HG03139 (cell line): ENCODE data around the gene GNAZ.

ENCODE experiments used
- ATAC-seq: cut with Tn5 transposase; IDR thresholded peaks from one replicate; pipeline ENCODE4 v1.9.1; 2021; ENCODE audit not compliant: unreplicated experiment

GNAZ gene

DNA sequence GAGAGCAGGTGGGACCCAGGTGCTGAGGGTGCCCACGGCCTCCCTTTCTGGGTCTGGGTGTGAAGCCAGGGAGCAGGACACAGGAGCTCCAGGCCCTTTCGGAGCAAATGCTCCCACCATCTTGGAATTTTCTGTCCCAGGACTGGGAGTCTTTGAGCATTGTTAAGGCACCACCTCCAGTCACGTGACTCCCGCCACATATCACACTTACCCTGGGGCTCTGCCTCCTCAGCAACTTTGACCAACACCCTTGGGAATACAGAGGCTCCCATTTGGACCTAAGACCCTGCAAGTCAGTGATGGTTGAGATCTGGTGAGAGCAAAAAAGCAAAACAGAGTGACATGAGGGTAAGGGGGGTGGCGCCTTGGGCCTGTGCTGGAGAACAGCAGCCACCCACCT, 35.6 kb downstream of the GNAZ start:
- no peak for ATAC-seq

DNA sequence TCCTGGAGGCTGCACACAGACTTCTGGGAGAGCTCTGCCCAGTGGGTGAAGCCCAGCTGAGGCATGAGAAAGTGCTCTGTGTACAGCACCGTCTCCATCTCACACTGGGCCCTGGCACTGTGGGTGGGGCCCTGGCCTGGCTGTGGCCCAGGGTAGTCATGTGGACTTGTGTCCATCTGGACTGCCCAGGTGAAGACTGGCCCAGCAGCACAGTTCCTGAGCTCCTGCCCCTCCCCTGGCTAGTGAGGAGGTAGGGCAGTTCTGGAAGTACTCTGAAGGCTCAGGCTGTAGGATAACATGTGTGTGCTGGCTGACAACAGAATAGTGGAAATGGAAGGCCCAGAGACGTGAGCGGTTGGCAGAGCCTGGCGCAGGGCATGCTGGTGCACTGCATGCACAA, 36.0 kb downstream of the GNAZ start:
- ATAC-seq, result no peak

DNA sequence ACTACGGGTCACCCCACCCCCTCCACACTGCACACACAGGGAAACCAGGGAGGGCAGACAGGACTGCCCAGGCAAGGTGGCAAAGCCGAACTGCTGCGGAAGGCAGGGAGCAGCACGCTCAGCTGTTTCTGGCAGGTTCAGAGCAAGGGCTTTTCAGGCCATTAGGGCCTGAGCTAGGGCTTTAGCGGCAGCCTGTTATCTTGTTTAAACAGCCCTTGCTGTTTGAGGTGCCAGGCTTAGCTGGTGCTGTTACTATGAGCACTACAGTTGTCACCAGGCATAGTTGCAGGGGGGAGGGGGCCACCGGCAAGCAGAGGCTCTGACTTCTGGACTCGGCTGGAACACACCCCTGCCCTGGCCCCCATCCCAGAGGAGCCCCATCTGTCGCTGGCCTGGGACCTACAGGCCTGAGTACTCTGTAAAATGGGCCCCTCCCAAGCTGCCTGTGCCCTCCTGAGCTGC, 36.6 kb downstream of the GNAZ start:
- no peak for ATAC-seq

DNA sequence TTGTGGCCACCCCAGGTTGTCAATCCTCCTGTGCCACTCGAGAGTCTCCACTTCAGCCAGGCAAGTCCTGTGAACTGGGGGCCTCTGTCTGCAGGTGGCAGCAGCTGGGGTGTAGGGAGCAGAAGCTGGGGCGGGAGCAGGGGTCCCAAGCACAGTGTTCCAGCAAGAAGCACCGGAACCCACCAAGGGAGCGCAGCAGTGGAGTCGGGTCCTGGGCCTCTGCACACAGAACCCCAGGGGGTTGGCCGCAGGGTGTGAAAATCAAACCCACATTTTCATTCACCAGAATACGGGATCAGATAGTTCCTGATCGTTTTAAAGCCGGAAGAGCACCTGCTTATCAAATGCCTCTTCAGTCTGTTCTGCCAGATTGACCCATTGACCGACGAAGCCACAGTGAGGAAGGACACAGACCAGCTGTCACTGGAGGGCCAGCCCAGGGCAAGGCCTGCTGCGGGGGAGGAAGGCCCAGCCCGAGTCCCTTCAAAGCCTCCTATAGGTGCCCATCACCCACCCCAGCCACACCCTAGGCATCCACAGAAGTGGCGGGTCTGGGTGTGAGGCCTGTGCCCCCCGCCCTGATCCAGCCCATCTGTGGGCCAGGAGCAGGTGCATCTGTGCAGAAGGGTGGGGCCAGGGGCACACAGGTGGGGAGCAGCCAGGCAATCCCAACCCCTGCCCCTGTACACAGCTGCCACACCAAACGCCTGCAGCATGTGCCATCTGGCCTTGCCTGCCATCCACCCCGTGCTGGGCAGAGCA, 37.3 kb downstream of the GNAZ start:
- no peak for ATAC-seq

DNA sequence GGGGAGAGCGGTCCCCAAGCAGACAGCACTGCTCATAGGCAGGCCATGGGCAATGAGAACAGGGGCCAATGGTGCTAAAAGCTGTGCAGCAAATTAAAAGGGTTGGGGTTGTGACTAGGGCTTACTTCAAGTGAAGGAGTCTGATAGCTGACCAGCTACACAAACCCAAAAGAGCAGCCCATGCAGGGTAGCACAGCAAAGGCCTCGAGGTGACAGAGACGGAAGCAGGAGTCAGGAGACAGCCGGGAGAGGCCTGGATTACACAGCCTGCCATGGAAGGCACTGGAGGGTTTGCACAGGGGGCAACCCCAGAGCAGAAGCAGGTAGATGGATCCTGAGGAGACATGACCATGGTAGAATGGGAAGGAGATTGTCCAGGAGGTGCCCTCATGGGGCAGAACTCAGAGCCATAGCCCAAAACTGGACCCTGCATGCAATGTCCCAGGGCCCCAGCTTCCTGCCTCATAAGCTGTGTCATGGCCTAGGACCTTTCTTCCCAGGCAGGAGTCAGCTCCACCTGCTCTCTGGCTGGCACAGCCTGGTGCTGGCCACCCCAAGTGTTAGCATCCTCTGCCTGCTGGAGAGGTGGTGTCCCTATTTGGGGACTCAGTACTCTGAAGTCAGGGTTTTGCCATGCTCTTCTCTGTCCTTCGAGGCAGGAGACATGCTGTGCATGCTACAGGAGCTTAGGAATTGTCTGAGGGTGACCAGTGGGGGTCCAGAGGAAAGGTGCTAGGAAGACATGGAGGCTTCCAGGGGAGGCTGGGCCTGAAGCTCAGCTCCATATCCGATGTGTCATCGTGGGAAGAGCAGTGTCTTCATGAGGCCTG, 38.1 kb downstream of the GNAZ start:
- no peak for ATAC-seq

DNA sequence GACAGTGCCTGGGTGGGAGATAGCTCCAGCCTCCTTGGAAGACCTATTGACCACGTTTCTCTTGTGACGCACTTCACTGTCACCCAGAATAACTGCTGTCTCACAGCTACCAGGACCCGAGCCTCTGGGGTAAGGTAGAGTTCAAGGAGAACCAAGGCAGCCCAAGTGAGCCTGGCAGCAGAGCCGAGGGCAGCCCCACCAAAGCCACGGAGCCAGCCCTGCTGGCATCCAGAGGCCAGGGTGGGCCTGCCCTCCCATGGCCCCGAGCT, 38.7 kb downstream of the GNAZ start:
- ATAC-seq, result no peak

DNA sequence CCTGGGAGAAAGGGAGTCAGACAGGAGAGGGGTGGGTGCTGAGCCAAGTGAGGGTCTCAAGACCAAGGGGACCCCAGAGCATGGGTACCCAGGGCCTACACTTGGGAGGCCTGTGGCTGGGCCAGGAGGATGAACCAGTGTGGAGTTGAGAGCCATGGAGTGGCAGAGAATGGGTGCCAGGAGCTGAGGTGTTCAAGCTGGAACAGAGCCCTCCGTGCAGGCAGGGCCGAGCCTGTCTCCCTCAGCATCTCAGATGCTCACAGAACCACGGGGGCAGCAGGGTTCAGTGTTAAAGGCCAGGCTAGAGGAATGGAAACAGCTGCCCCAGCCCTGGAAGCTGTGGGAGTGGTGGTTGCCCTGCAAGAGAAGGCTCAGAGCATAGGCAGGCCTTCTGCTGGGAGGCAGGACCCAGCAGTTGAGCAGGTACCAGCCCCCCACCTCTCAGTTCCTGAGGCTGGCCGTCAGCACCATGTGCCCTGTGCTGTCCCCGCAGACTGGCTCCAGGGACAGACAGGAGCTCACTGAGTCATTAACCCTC, 39.2 kb downstream of the GNAZ start:
- ATAC-seq, result no peak

DNA sequence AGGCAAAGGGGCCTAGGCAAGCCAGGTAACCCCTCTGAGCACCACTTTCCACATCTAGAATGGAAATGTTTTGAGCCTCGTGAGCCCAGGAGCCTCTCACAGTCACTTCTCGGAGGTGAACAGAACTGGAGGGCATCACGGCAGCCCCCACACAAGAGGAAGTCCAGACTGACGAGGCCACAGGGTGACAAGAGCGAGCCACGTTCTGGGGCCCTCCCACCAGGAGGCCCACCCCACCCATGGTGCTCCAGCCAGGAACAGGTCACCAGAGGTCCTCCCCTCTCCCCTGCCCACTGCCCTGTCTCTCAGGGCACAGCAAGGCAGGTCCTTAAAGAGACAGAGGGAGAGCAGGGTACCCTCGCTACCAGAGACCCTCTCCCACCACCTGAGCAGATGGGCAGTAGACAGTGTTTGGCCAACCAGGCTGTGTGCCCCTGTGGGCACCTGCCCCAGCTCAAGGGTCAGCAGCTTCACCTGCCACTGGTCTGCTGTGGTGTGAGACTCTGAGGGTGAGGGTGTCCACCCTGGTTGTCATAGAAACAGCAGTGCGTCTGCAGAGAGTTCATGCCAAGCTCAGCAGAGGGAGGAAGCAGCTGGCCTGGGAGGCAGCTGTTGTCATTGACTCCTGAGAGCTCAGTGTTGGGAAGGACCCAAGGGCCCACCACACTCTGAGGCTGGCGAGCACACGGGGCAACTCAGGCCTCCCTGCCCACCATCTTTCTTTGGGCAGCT, 40.0 kb downstream of the GNAZ start:
- ATAC-seq, result no peak

DNA sequence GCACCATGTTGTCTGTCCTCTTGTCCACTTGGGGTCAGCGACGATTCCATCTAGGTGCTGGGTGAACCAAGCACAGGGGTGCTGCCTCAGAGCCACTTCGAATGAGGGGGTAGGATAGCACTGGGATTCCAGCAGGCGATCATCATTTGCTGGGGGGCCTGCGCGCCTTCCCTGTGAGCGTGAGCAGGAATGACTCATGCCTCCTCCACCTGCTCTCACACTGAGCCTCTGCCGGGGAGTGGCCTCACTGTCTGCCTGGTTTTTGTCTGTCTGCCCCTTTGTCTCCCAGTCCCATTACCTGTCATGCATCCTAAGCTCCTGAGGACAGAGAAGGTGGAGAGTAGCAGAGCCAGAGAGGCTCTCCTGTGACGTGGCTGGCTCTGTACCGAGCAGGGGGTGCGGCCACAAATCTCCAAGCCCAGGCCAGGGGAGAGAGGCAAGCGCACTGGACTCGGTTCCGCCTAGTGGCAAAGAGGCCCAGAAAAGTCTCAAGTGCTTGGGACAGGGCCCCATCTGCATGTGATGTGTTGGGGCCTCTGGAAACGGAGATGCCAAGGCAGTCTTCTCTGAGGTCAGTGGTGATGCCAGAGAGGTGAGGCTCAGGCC, 40.7 kb downstream of the GNAZ start:
- ATAC-seq, result no peak

DNA sequence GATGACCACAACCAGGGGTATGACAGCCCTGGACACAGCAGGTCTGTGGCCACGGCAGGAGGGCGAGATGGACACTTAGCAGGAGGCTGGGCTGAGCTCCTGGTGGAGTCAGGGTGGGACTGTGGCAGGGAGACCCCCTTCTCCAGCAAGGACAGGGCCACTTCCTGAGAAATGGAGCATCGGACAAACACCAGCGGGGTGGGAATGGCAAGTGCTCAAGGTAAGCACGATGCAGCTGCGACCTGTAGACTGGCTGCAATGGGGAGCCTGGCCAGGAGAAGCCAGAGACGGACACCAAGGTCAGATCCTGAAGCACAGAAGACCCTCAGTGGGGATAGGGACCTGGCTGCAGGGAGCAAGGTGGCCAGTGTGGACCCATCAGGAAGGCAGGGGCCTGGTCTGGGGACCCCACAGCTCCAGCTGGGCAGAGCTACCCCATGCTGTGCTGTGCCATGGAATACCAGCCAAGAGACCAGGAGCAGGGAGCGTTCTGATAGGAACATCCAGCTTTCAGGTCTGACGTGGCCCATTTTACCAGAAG, 42.2 kb downstream of the GNAZ start:
- ATAC-seq, result no peak

DNA sequence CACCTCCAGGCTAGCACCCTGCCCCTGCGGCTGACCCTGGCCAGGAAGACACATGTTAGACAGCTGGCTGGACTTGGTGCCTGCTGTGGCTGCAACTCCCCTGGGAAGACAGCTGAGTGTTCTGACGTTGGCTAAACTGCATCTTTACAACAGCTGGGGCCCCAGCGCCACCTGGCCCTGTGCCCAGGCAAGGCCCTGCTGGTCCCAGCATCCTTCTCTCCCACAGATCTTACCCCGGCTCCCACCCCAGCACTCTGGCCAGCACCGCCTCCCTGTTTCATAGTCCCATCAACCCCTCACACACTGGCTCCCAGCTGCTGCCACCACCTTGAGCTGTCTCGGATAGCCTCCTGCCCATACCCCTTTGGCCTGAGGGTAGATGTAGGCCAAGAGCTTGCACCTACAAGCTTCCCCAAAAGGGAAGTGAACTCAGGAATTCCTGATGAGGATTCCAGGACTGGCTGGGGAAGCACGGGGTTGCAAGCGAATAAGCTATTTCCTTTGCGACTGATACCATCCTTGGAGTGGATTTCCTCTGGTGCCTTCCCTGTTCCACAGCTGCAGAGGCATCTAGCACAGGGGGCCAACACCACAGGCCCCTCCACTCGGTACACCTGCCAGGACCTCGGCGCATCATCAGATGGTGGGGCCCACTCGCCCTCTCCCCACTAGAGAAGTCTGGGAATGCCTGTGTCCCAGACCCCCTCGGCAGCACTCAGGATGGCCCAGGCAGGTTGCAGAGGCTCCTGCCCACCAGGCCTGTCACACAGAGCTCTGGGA, 42.9 kb downstream of the GNAZ start:
- no peak for ATAC-seq

DNA sequence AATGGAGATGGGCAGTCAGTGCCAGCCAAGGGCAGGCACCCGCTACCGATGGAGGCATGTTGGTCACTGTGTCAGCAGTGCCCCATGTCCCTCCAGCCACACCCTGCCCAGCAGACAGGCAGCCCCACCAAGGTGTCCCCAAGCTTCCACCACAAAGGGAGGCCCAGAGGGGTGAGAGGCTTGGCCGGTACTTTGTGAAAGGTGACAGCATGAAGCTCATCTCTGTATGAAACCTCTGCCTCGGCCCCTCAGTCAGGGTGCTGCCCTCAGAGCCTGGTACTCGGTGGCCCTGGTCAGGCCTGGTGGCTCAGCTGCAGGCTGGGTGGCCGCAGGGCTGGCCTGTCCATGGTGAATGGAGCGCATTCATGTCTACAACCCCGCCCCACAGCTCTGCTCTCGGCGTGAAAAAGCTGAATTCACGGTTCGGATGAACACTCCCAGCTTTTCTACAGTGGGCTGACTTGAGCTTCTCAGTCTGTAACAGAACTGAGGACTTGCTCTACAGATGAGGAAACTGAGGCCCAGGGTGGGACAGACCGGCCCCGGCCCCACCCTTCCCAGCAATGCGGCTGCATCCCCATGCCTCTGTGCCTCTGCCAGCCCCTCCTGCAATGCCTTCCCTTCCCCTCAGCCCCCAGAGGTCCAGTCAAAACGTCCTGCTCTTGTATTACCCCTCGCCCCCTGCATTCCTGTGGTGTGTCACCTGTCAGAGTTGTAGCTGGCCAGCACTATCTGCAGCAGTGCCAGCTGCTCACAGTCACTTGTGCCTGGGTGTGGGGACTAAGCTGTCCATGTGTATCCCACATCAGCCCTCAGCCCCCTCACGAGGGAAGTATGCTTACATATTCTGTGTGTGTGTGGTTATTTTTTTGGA, 43.8 kb downstream of the GNAZ start:
- no peak for ATAC-seq

DNA sequence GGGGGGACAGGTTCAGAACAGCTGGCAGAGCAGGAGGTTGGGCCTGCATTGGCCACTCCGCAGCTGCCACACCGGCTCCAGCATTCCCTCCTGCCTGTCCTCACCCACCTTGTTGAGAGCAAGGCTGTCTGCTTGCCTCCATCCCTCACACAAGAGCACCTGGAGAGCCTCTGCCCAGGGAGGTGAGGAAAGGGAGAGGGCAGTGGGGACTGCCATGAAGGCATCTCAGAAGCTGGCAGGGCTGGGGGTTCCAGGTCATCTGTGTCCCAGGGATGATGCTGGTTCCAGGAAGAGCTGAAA, 44.4 kb downstream of the GNAZ start:
- no peak for ATAC-seq

DNA sequence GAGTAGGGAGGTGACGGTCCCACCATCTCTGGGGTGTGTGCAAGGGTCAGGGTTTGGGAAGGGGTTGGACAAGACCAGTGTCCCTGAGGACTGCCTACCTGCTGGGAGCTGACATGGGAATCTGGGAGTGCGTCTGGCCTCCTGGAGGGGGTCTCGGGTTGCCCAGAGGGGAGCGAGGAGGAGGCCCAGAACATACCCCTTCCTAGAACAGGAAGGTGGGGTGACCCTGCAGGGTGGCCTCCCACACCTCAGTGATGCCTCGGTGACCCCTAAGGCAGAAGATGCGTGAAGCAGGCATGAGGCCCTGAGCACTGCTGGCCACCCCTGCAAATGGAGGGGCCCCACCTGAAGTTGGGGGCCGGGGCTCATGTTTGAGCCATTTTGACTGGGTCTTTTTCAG, 45.0 kb downstream of the GNAZ start:
- ATAC-seq, result no peak

DNA sequence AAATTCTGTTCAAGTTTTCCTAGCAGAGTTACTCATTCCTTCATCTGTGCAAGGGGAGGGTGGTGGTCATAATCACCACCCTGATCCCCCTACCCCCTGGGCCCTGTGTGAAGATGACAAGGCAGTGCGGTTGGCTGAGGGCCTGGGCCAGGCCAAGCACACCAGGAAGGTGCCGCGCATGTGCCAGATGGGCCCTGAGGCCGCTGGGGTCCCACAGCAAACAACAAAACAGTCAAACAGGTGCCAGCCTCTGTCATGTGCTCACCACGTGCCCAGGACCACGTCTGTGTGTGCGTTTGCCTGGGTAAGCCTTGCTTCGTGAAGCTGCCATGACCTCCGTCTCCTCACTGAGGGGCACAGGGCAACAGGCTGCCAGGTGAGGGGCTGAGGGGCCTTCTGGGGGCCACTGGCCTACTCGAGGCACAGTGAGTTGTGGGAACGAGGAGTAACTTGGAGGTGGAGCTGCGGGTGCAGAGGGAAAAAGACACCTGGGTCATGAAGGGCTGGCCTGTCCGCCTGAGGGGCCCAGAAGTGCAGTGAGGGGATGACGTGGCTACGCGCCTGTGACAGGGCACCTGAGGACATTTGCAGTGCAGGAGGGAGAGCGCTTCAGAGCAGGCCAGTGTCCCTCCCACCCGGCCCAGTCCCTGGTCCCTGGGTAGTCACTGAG, 45.6 kb downstream of the GNAZ start:
- ATAC-seq, result no peak

DNA sequence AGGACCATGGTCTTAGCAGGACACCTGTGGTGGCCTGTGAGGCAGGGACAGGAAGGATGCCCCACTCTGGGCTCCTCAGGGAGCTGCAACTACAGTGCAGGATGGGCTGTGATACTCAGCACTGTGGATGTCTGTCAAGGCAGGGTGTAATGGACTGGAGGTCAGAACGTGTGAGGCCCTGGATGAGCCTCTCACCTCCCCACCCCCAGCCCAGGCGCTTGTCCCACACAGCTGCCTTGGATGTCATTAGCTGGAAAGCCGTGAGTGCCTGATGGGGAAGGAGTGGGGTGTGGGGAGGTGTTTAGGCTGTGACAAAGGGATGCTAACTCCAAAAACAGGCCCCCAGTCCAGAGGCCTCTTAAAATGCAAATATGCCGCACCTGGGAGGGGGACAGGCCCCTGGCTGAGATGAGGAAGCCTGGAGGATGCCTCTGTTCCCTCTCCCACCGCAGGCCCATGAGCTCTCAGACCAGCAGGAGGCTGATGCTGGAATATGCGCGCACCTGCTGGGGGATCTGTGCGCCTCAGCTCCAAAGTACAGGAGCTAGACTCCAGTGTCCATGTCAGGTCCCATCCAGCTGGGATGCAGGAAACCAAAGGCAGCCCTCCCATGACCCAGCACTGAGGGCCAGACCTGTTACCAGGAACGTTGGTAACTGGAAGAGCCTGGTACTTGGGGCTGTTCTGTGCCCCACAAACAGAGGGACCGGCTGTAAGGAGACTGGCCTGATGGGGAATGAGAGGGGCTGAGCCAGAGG, 46.4 kb downstream of the GNAZ start:
- no peak for ATAC-seq

DNA sequence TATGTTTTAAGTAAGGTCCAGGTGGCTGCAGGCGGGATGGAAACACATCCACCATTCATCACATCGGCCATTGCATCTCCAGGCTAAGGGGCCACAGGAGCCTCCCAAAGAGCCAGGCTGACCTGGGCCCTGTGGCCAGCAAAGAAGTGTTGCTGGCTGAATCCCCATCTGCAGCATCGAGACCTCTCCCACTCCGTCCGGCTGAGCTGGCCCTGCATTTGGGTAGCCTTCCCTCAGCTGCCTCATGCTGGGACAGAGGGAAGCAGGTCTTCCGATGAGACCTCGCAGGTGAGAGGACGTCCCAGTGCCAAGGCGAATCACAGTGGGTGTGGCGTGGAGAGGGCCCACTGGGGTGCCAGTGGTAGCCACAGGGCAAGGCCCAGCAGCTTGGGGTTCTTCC, 47.0 kb downstream of the GNAZ start:
- ATAC-seq, result no peak
